Measurements from ENCODE around the gene PRR3. TPM values are rescaled to one million over a fixed set of nuclear protein-coding genes. Genes with fewer than 3 reads are reported as not detected.

Gene PRR3
- total and polyA plus RNA-seq, 2 of the 13 experiments (the other 11 are each of a cell fraction or from before 2014, with no cell fraction given), result 14.6 to 21.2 TPM

DNA sequence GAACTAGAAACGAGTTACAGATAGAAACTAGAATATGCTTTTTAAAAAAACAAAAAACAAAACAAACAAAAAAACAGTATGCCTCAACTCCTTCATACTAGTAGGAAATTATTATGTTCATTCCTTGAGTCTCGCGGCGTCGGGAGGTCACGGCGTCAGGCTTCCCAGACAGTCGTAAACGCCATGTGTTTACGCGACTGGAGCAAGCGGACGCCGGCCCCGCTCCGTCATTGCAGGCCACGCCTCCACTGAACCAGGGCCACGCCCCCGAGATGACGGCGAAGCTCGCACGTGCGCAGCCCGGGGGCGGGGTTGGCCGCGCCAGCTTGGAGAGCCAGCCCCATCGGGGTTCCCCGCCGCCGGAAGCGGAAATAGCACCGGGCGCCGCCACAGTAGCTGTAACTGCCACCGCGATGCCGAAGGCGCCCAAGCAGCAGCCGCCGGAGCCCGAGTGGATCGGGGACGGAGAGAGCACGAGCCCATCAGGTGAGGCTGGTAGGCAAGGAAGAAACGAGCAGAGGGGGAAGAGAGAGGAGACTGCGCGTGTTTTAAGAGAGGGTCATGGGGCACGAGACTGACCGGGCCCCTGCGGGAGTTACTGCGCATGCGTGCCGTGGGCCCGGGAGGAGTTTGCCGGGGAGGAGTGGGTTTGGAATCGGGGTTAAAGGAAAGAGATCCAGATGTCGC, 14.1 kb downstream of the PRR3 start, which contains the start of gene ABCF1 (continued):
- TF ChIP-seq YEATS4 (CRISPR knock-in tag; IDR thresholded peaks at IDR 0.05; ENCODE audit: borderline replicate concordance), result peak; percentile 98
- peak; percentile 38 for TF ChIP-seq ZNF407 (CRISPR knock-in tag; IDR thresholded peaks at IDR 0.05; ENCODE audit: not compliant biosample characterization)
- TF ChIP-seq FLYWCH1 (CRISPR knock-in tag; IDR thresholded peaks at IDR 0.05), result no peak
- peak; percentile 90; the same call in 1 of the 2 replicates for TF ChIP-seq ZFYVE20 (CRISPR knock-in tag; IDR thresholded peaks at IDR 0.05; ENCODE audit: borderline replicate concordance, low read depth)
- peak; percentile 89; the same call in 1 of the 2 replicates for TF ChIP-seq PITX1 (CRISPR knock-in tag; IDR thresholded peaks at IDR 0.05)
- no peak for TF ChIP-seq U2AF1 (optimal IDR thresholded peaks at IDR 0.05; ENCODE audit: low read depth, low read length)
- TF ChIP-seq NFAT5 (CRISPR knock-in tag; IDR thresholded peaks at IDR 0.05), result peak; percentile 90
- peak; percentile 23; the same call in 1 of the 2 replicates for TF ChIP-seq FOSL1 (CRISPR knock-in tag; IDR thresholded peaks at IDR 0.05; ENCODE audit: borderline replicate concordance)
- 0 out of 2 replicates have a peak, but pooled peaks have one; percentile 52 for TF ChIP-seq KDM4B (CRISPR knock-in tag; IDR thresholded peaks at IDR 0.05)
